PC-9 (cell line): ENCODE data around the gene CABCOCO1. TPM values are rescaled to one million over a fixed set of nuclear protein-coding genes. Genes with fewer than 3 reads are reported as not detected.

Source experiments
- BruUV-seq: library from RNA; stranded (reverse); fragments of 400-500 nt; replicated peaks from 2 replicates; lab custom pipeline; 2021; lab: Mats Ljungman, UMichigan
- CTCF ChIA-PET: fragments of 300-600 bp; sonication (Branson Sonifier 250); formaldehyde crosslinking; loops from one replicate; lab custom pipeline; 2022; ENCODE audit warnings: antibody characterized with exemption; lab: Charles Lee
- POLR2A ChIA-PET: fragments of 300-600 bp; sonication (Branson Sonifier 250); formaldehyde crosslinking; loops from one replicate; lab custom pipeline; 2022; ENCODE audit warnings: antibody characterized with exemption; ENCODE audit not compliant: unreplicated experiment; lab: Charles Lee
- DNase-seq, 2 experiments: peaks; one replicate each; pipeline versions ENCODE4 v3.0.0 to v3.0.0-alpha.2; 2015 to 2022; ENCODE audit warnings: mixed read lengths in 1 of 2
- H2AFZ ChIP-seq: fragments of 200-600 bp; sonication (generic); 2 replicates; pipeline ENCODE4 v1.8.1; 2017; ENCODE audit warnings: antibody characterized with exemption
- H3F3A ChIP-seq: fragments of 200-600 bp; sonication (generic); 2 replicates; pipeline ENCODE4 v1.8.1; 2017; ENCODE audit warnings: antibody characterized with exemption, mild to moderate bottlenecking, low read depth; ENCODE audit not compliant: insufficient read depth
- H3K27ac ChIP-seq: fragments of 200-600 bp; sonication (generic); 2 replicates; pipeline ENCODE4 v1.6.1; 2016; ENCODE audit warnings: mixed run types
- H3K27me3 ChIP-seq: fragments of 200-600 bp; sonication (generic); 2 replicates; pipeline ENCODE4 v1.6.1; 2016; ENCODE audit warnings: low read depth, mixed run types; ENCODE audit not compliant: insufficient read depth
- H3K36me3 ChIP-seq: fragments of 200-600 bp; sonication (generic); 2 replicates; pipeline ENCODE4 v1.6.1; 2016; ENCODE audit warnings: low read depth, mixed run types
- H3K4me1 ChIP-seq: fragments of 200-600 bp; sonication (generic); replicated peaks from 2 replicates; pipeline ENCODE4 v1.6.1; 2016; ENCODE audit warnings: mixed run types; ENCODE audit not compliant: insufficient read depth
- H3K4me2 ChIP-seq: fragments of 200-600 bp; sonication (generic); 2 replicates; pipeline ENCODE4 v1.6.1; 2017; ENCODE audit warnings: mixed run types
- H3K4me3 ChIP-seq: fragments of 200-600 bp; sonication (generic); 2 replicates; pipeline ENCODE4 v1.6.1; 2016; ENCODE audit warnings: mixed run types
- H3K79me2 ChIP-seq: fragments of 200-600 bp; sonication (generic); 2 replicates; pipeline ENCODE4 v1.6.1; 2017; ENCODE audit warnings: low read depth, mixed run types
- H3K9me2 ChIP-seq: fragments of 200-600 bp; sonication (generic); 2 replicates; pipeline ENCODE4 v1.8.1; 2017; ENCODE audit warnings: mild to moderate bottlenecking; ENCODE audit not compliant: insufficient read depth
- H3K9me3 ChIP-seq: fragments of 200-600 bp; sonication (generic); 2 replicates; pipeline ENCODE4 v1.8.1; 2016; ENCODE audit warnings: low read depth; ENCODE audit not compliant: insufficient read depth
- H4K20me1 ChIP-seq: fragments of 200-600 bp; sonication (generic); 2 replicates; pipeline ENCODE4 v1.8.1; 2017; ENCODE audit not compliant: insufficient read depth
- CTCF ChIP-seq: fragments of 200-600 bp; sonication (generic); conservative IDR thresholded peaks from 2 replicates; pipeline ENCODE4 v1.6.1; 2017; ENCODE audit warnings: mixed run types, antibody characterized with exemption, mild to moderate bottlenecking, moderate library complexity
- EZH2 ChIP-seq: fragments of 200-600 bp; sonication (generic); IDR thresholded peaks from 2 replicates; pipeline ENCODE4 v1.8.0; 2017; ENCODE audit warnings: antibody characterized with exemption, low read depth
- intact Hi-C: fragments of 100-400 bp; cut with micrococcal nuclease; formaldehyde crosslinking; loops from one replicate; pipeline ENCODE4 v1.10.0; 2022; ENCODE audit not compliant: unreplicated experiment
- total RNA-seq: library from RNA; stranded (reverse); gene quantifications from 2 replicates; pipeline ENCODE4 v1.2.3, GENCODE V29; 2021

Gene CABCOCO1
- total RNA-seq, 1 experiment from 2014 or later = not detected

GRCh38 chr10:61620506-61620905, 42.2 kb upstream of the CABCOCO1 start:
- ChIA-PET CTCF (no interaction called here), POLR2A (no interaction called here)
- Histone ChIP-seq H3K79me2 (no peaks in the 10 kb centered on the region), H3F3A (no peaks in the 10 kb centered on the region), H4K20me1 (no peaks in the 10 kb centered on the region), H3K4me3 (no peak overlapping the region), H2AFZ (no peak overlapping the region), H3K9me3 (no peaks in the 10 kb centered on the region; the same call in 1 of the 2 replicates), H3K4me2 (no peak overlapping the region), H3K36me3 (no peaks in the 10 kb centered on the region), H3K27ac (no peak overlapping the region), H3K9me2 (no peaks in the 10 kb centered on the region; the same call in 1 of the 2 replicates), H3K4me1 (no peaks in the 10 kb centered on the region), H3K27me3 (no peaks in the 10 kb centered on the region)
- no peak for TF ChIP-seq EZH2
- no peak for TF ChIP-seq CTCF
- BruUV-seq = no TSS peak
- intact Hi-C loops = loop anchor here (10.0 kb wide), 1 partner anchor 214 kb away; no protein-coding TSS in a partner anchor
- no peak for DNase-seq

GRCh38 chr10:61621605-61622051, 41.1 kb upstream of the CABCOCO1 start:
- no peaks in the 10 kb centered on the region for H3K27me3 ChIP-seq
- H3K4me3 ChIP-seq = no peak overlapping the region
- H3F3A ChIP-seq = no peaks in the 10 kb centered on the region
- CTCF ChIA-PET = no interaction called here
- H4K20me1 ChIP-seq = no peaks in the 10 kb centered on the region
- no peaks in the 10 kb centered on the region; the same call in 1 of the 2 replicates for H3K9me2 ChIP-seq
- no peaks in the 10 kb centered on the region for H3K4me1 ChIP-seq
- BruUV-seq = no TSS peak
- no peak overlapping the region for H2AFZ ChIP-seq
- TF ChIP-seq CTCF (no peak), EZH2 (no peak)
- POLR2A ChIA-PET = no interaction called here
- H3K4me2 ChIP-seq = no peak overlapping the region
- H3K36me3 ChIP-seq = no peaks in the 10 kb centered on the region
- no peak for DNase-seq
- H3K79me2 ChIP-seq = no peaks in the 10 kb centered on the region
- no peak overlapping the region for H3K27ac ChIP-seq
- intact Hi-C loops = loop anchor here (10.0 kb wide), 1 partner anchor 213 kb away; no protein-coding TSS in a partner anchor
- H3K9me3 ChIP-seq = peaks cover 2% of the 10 kb centered on the region; the same call in 1 of the 2 replicates

GRCh38 chr10:61623161-61623560, 39.6 kb upstream of the CABCOCO1 start:
- no peaks in the 10 kb centered on the region for H4K20me1 ChIP-seq
- DNase-seq = no peak
- peaks cover 4% of the 10 kb centered on the region; the same call in 1 of the 2 replicates for H3F3A ChIP-seq
- peaks cover 4% of the 10 kb centered on the region for H3K9me3 ChIP-seq
- ChIA-PET CTCF (no interaction called here), POLR2A (no interaction called here)
- no peak overlapping the region for H3K4me3 ChIP-seq
- BruUV-seq = no TSS peak
- peaks cover 7% of the 10 kb centered on the region for H3K4me1 ChIP-seq
- H3K27ac ChIP-seq = no peak overlapping the region
- H3K4me2 ChIP-seq = no peak overlapping the region
- peak overlapping the region; percentile 51; the same call in 1 of the 2 replicates for H2AFZ ChIP-seq
- TF ChIP-seq EZH2 (no peak), CTCF (no peak)
- no peaks in the 10 kb centered on the region for H3K36me3 ChIP-seq
- H3K79me2 ChIP-seq = no peaks in the 10 kb centered on the region
- no peaks in the 10 kb centered on the region for H3K9me2 ChIP-seq
- intact Hi-C loops = loop anchor here (10.0 kb wide), 1 partner anchor 212 kb away; no protein-coding TSS in a partner anchor
- no peaks in the 10 kb centered on the region for H3K27me3 ChIP-seq
